GM18861 (cell line): ENCODE results near the gene WNT3.
"Not testable (repeated sequence)": the region's sequence is repeated elsewhere in the genome, so short reads cannot be mapped to it uniquely, and the experiment has no call there.

ENCODE experiments used
- ATAC-seq: cut with Tn5 transposase; IDR thresholded peaks from one replicate; pipeline ENCODE4 v1.9.1; 2021; ENCODE audit not compliant: unreplicated experiment

WNT3 gene

GRCh38 chr17:46818316-46818928 lies at the start of gene WNT3:
Gene WNT3 (minus strand): TSS chr17:46818692. CDS start chr17:46818597, 95 bp downstream.
- ATAC-seq: no peak

- ATAC-seq: no peak
Observed at GRCh38 chr17:46866747-46867146, 48.3 kb upstream of the WNT3 start.

GRCh38 chr17:46866325-46866724 lies 47.8 kb upstream of the WNT3 start:
- no peak for ATAC-seq

- no peak for ATAC-seq
Observed at GRCh38 chr17:46865100-46865499, 46.6 kb upstream of the WNT3 start.

- no peak for ATAC-seq
Observed at GRCh38 chr17:46863383-46864121, 45.1 kb upstream of the WNT3 start.

- ATAC-seq: no peak
Observed at GRCh38 chr17:46862949-46863348, 44.5 kb upstream of the WNT3 start.

- no peak for ATAC-seq
Observed at GRCh38 chr17:46859996-46860395, 41.5 kb upstream of the WNT3 start.

- ATAC-seq: no peak
Observed at GRCh38 chr17:46857600-46857999, 39.1 kb upstream of the WNT3 start.

GRCh38 chr17:46854948-46855347 lies 36.5 kb upstream of the WNT3 start:
- no peak for ATAC-seq

- no peak for ATAC-seq
Observed at GRCh38 chr17:46854515-46854914, 36.0 kb upstream of the WNT3 start.

- ATAC-seq: no peak
Observed at GRCh38 chr17:46853896-46854444, 35.5 kb upstream of the WNT3 start.

- ATAC-seq: no peak
Observed at GRCh38 chr17:46851029-46851741, 32.7 kb upstream of the WNT3 start, which contains the start of gene WNT9B. Gene WNT9B (plus strand): TSS chr17:46851583. CDS start chr17:46851639, 56 bp downstream.

GRCh38 chr17:46850688-46851028 lies 32.2 kb upstream of the WNT3 start:
- ATAC-seq: no peak

GRCh38 chr17:46848534-46848933 lies 30.0 kb upstream of the WNT3 start:
- no peak for ATAC-seq

- no peak for ATAC-seq
Observed at GRCh38 chr17:46847204-46848191, 29.0 kb upstream of the WNT3 start.

- no peak for ATAC-seq
Observed at GRCh38 chr17:46842835-46843234, 24.3 kb upstream of the WNT3 start.

GRCh38 chr17:46841561-46842379 lies 23.3 kb upstream of the WNT3 start:
- ATAC-seq: no peak

- not testable (repeated sequence) for ATAC-seq
Observed at GRCh38 chr17:46840596-46840995, 22.1 kb upstream of the WNT3 start.

- no peak for ATAC-seq
Observed at GRCh38 chr17:46839211-46839610, 20.7 kb upstream of the WNT3 start.

GRCh38 chr17:46837521-46837920 lies 19.0 kb upstream of the WNT3 start:
- no peak for ATAC-seq
